ENCODE data around the gene TFF2. TPM values are rescaled to one million over a fixed set of nuclear protein-coding genes. Genes with fewer than 3 reads are reported as not detected.

Gene TFF2
- total and polyA plus RNA-seq, 2 of the 4 experiments (the other 2 are of a cell fraction), result not detected

GRCh38 chr21:42321845-42322244, 28.9 kb downstream of the TFF2 start:
- Histone ChIP-seq H4K5ac (ENCODE audit: low read depth, low read length) (no peak overlapping the region), H4K91ac (ENCODE audit: insufficient read depth, low read depth, low read length) (no peak overlapping the region), H3K79me1 (ENCODE audit: low read depth in 1 of 2, low read length in 2 of 2) (no peaks in the 10 kb centered on the region), H3K14ac (replicated peaks; ENCODE audit: low read depth, low read length) (no peak overlapping the region), H3K4me3 (ENCODE audit: insufficient read depth, low read depth, low read length) (no peak overlapping the region), H3K9me1 (ENCODE audit: insufficient read depth, low read length) (no peaks in the 10 kb centered on the region), H3K27me3 (ENCODE audit: control insufficient read depth, insufficient read depth, low read length) (peaks cover 30% of the 10 kb centered on the region), H2AK9ac (replicated peaks; ENCODE audit: low read depth, low read length, poor library complexity) (no peak overlapping the region), H2BK15ac (ENCODE audit: low read depth, low read length) (no peak overlapping the region), H3K23ac (ENCODE audit: low read depth, low read length) (no peak overlapping the region), H2BK20ac (ENCODE audit: low read depth, low read length) (no peak overlapping the region), H2BK5ac (ENCODE audit: low read depth, low read length, poor library complexity, severe bottlenecking) (no peak overlapping the region), H4K20me1 (ENCODE audit: insufficient read depth, low read length) (no peaks in the 10 kb centered on the region; the same call in 1 of the 2 replicates), H3K36me3 (ENCODE audit: control insufficient read depth, insufficient read depth, low read length) (no peaks in the 10 kb centered on the region), H4K8ac (ENCODE audit: low read depth in 2 of 2, low read length in 2 of 2) (no peak overlapping the region), H2AK5ac (ENCODE audit: low read depth, low read length) (no peak overlapping the region), H3K9ac (ENCODE audit: low read depth, low read length) (no peak overlapping the region), H3K9me3 (ENCODE audit: control insufficient read depth, insufficient read depth, low read length) (no peaks in the 10 kb centered on the region), H2AFZ (replicated peaks; ENCODE audit: low read length, poor library complexity) (no peak overlapping the region), H3K27ac (ENCODE audit: insufficient read depth, low read length) (no peak overlapping the region), H2BK120ac (ENCODE audit: low read depth, low read length) (no peak overlapping the region), H3K18ac (ENCODE audit: low read depth, low read length) (no peak overlapping the region), H3K56ac (ENCODE audit: extremely low read depth, insufficient read depth, low read length) (no peak overlapping the region), H3K4me1 (ENCODE audit: control insufficient read depth, insufficient read depth, low read length) (no peaks in the 10 kb centered on the region), H3K4ac (ENCODE audit: low read depth, low read length) (no peak overlapping the region), H3K4me2 (ENCODE audit: low read depth, low read length) (no peak overlapping the region)
- TF ChIP-seq RFX5 (IDR thresholded peaks at IDR 0.05; ENCODE audit: low read depth, low read length) (no peak), SMC3 (IDR thresholded peaks at IDR 0.05; ENCODE audit: low read depth, low read length) (no peak), CTCF (conservative IDR thresholded peaks at IDR 0.05; ENCODE audit: low read depth, low read length) (no peak), USF2 (IDR thresholded peaks at IDR 0.05; ENCODE audit: low read depth, low read length) (no peak), CHD1 (IDR thresholded peaks at IDR 0.05; ENCODE audit: low read depth, low read length) (no peak), MAFK (IDR thresholded peaks at IDR 0.05; ENCODE audit: low read depth, low read length) (no peak), RCOR1 (IDR thresholded peaks at IDR 0.05; ENCODE audit: insufficient replicate concordance, low read length) (no peak), RAD21 (IDR thresholded peaks at IDR 0.05; ENCODE audit: low read length) (no peak), NFE2L2 (IDR thresholded peaks at IDR 0.05; ENCODE audit: low read depth, low read length) (no peak), MXI1 (IDR thresholded peaks at IDR 0.05; ENCODE audit: borderline replicate concordance, low read depth, low read length) (no peak), POLR2A (IDR thresholded peaks at IDR 0.05; ENCODE audit: low read depth, low read length) (no peak), CEBPB (IDR thresholded peaks at IDR 0.05; ENCODE audit: low read depth, low read length) (no peak), MAZ (IDR thresholded peaks at IDR 0.05; ENCODE audit: borderline replicate concordance, low read depth, low read length) (no peak), ELK1 (IDR thresholded peaks at IDR 0.05; ENCODE audit: borderline replicate concordance, low read depth, low read length) (no peak), BHLHE40 (IDR thresholded peaks at IDR 0.05; ENCODE audit: low read depth, low read length) (no peak), FOS (IDR thresholded peaks at IDR 0.05; ENCODE audit: low read depth, low read length) (no peak)
- dilution Hi-C loops (cut with HindIII; ENCODE audit: low sequenced_read_pairs, unreplicated experiment), result no loop called here
- ChIA-PET CTCF (no interaction called here), POLR2A (ENCODE audit: unreplicated experiment) (no interaction called here)
- intact Hi-C loops (cut with micrococcal nuclease), result no loop called here
- ATAC-seq (ENCODE audit: low read depth) (no peak), DNase-seq (no peak)
- no TSS peak for BruUV-seq (replicated peaks)
- in situ Hi-C loops (cut with MboI; ENCODE audit: low sequenced_read_pairs), result no loop called here
- 48% methylated on average over 2 of the region's 4 CpGs; no CpG with 5 or more reads in 1 of the 2 experiments for WGBS, 2 experiments (ENCODE audit: extremely low coverage in 2 of 2, insufficient read length in 1 of 2)
